NT2/D1 (cell line): ENCODE measurements around the gene VPS16.

Source experiments
- SUZ12 ChIP-seq: IDR thresholded peaks from 2 replicates; pipeline ENCODE4 v1.6.1; 2011; ENCODE audit not compliant: insufficient read length, insufficient read depth; ENCODE audit errors: extremely low read depth
- YY1 ChIP-seq: IDR thresholded peaks from 2 replicates; pipeline ENCODE4 v1.6.1; 2011; ENCODE audit not compliant: insufficient read length, insufficient read depth
- ZNF274 ChIP-seq: IDR thresholded peaks from 2 replicates; pipeline ENCODE4 v1.6.1; 2011; ENCODE audit warnings: mild to moderate bottlenecking, low read depth, low read length

- no peak for TF ChIP-seq ZNF274
- TF ChIP-seq YY1, result no peak
- TF ChIP-seq SUZ12, result no peak
Measured at GRCh38 chr20:2914160-2914559, 73.6 kb downstream of the VPS16 start.
